HepG2 (cell line): ENCODE results near the gene C15orf62. TPM values are rescaled to one million over a fixed set of nuclear protein-coding genes. Genes with fewer than 3 reads are reported as not detected.

Experiments used
- ATAC-seq: fragments of 200-7000 bp; cut with Tn5 transposase; 3 replicates; pipeline ENCODE4 v1.9.1; 2020; ENCODE audit warnings: mild to moderate bottlenecking, moderate library complexity
- BruUV-seq: library from RNA; stranded (reverse); fragments of 400-500 nt; replicated peaks from 2 replicates; lab custom pipeline; 2021; lab: Mats Ljungman, UMichigan
- CTCF ChIA-PET: fragments of 300-600 bp; formaldehyde crosslinking; extraction: SDS; loops from one replicate; lab custom pipeline; 2021; ENCODE audit warnings: low total read pairs, inconsistent platforms, low intra/inter-chr PET ratio; lab: Yijun Ruan, JAX
- POLR2A ChIA-PET: fragments of 350-600 bp; sonication (Branson Sonifier 250); formaldehyde crosslinking; loops from one replicate; lab custom pipeline; 2020; ENCODE audit warnings: antibody characterized with exemption, inconsistent platforms; lab: Yijun Ruan, JAX
- DNase-seq: peaks from one replicate; pipeline ENCODE4 v3.0.0-alpha.2; 2015; ENCODE audit warnings: low spot score
- FAIRE-seq: peaks from 3 replicates; lab custom pipeline; 2011; peaks lifted over from hg19 to GRCh38; lab: Jason Lieb, UNC
- H2AFZ ChIP-seq: one replicate; pipeline ENCODE4 v1.6.1; 2011; ENCODE audit warnings: low read length, inconsistent platforms
- H3K27ac ChIP-seq: fragments of 300-600 bp; 3 replicates; pipeline ENCODE4 v1.8.0; 2011; ENCODE audit warnings: mixed run types, mild to moderate bottlenecking, mixed read lengths, low read length, inconsistent platforms; ENCODE audit not compliant: insufficient read depth; ENCODE audit errors: extremely low read length
- H3K27me3 ChIP-seq, 2 experiments: fragments of 200-600 bp in 1 of 2; 2 replicates in 1 of 2; 3 replicates in 1 of 2; pipeline versions ENCODE4 v1.6.0 to v1.8.0; 2011; ENCODE audit warnings: low read length in 2 of 2, mild to moderate bottlenecking in 2 of 2, moderate library complexity in 2 of 2, inconsistent platforms in 1 of 2; ENCODE audit not compliant: insufficient read depth in 2 of 2, control insufficient read depth in 1 of 2
- H3K36me3 ChIP-seq, 2 experiments: fragments of 200-600 bp in 1 of 2; replicated peaks in 1 of 2; 2 replicates in 1 of 2; 3 replicates in 1 of 2; pipeline versions ENCODE4 v1.5.1 to v1.8.0; 2011; ENCODE audit warnings: low read length in 2 of 2, inconsistent platforms in 1 of 2; ENCODE audit not compliant: insufficient read depth in 2 of 2, control insufficient read depth in 1 of 2
- H3K4me1 ChIP-seq: 2 replicates; pipeline ENCODE4 v1.5.1; 2012; ENCODE audit warnings: low read length, inconsistent platforms; ENCODE audit not compliant: insufficient read depth
- H3K4me2 ChIP-seq: 2 replicates; pipeline ENCODE4 v1.6.0; 2011; ENCODE audit warnings: low read depth, low read length, inconsistent platforms
- H3K4me3 ChIP-seq, 3 experiments: fragments of 200-600 bp in 1 of 3; sonication (generic), shearing (Covaris generic) in 1 of 3; replicated peaks in 1 of 3; 2 replicates each; pipeline ENCODE4 v1.5.1; 2011 to 2016; ENCODE audit warnings: low read length in 3 of 3, inconsistent platforms in 2 of 3, low read depth in 2 of 3, mild to moderate bottlenecking in 2 of 3, control low read depth in 1 of 3, mixed read lengths in 1 of 3; ENCODE audit not compliant: insufficient read depth in 1 of 3
- H3K79me2 ChIP-seq: one replicate; pipeline ENCODE4 v1.6.1; 2011; ENCODE audit warnings: low read length, inconsistent platforms; ENCODE audit not compliant: insufficient read depth
- H3K9ac ChIP-seq: 2 replicates; pipeline ENCODE4 v1.6.0; 2011; ENCODE audit warnings: mild to moderate bottlenecking, low read depth, low read length, inconsistent platforms; ENCODE audit not compliant: insufficient read depth
- H3K9me3 ChIP-seq: 2 replicates; pipeline ENCODE4 v1.5.1; 2012; ENCODE audit warnings: mild to moderate bottlenecking, low read length
- H4K20me1 ChIP-seq: 2 replicates; pipeline ENCODE4 v1.6.0; 2011; ENCODE audit warnings: inconsistent platforms, mild to moderate bottlenecking, low read length, moderate library complexity; ENCODE audit not compliant: insufficient read depth
- BRCA1 ChIP-seq: sonication (generic); formaldehyde crosslinking; IDR thresholded peaks from 2 replicates; pipeline ENCODE4 v1.4.0; 2020; ENCODE audit warnings: missing genetic modification reagents
- CENPT ChIP-seq: sonication (generic); formaldehyde crosslinking; IDR thresholded peaks from 2 replicates; pipeline ENCODE4 v1.8.0; 2022; ENCODE audit warnings: low read depth, mild to moderate bottlenecking, moderate library complexity, missing genetic modification reagents
- ELK4 ChIP-seq: sonication (generic); formaldehyde crosslinking; IDR thresholded peaks from 2 replicates; pipeline ENCODE4 v1.9.0; 2021; ENCODE audit warnings: missing genetic modification reagents, borderline replicate concordance
- FLYWCH1 ChIP-seq: sonication (generic); formaldehyde crosslinking; IDR thresholded peaks from 2 replicates; pipeline ENCODE4 v1.8.1; 2023; ENCODE audit warnings: mild to moderate bottlenecking, missing genetic modification reagents
- HBP1 ChIP-seq: IDR thresholded peaks from 2 replicates; pipeline ENCODE4 v1.6.1; 2016; ENCODE audit warnings: low read depth, control low read depth
- HIC2 ChIP-seq: sonication (generic); formaldehyde crosslinking; IDR thresholded peaks from 2 replicates; pipeline ENCODE4 v1.9.0; 2022; ENCODE audit warnings: low read depth, missing genetic modification reagents
- MAX ChIP-seq: IDR thresholded peaks from 2 replicates; pipeline ENCODE4 v1.6.1; 2012; ENCODE audit warnings: inconsistent platforms
- MBNL3 ChIP-seq: fragments of 250-450 bp; sonication (Bioruptor Pico); conservative IDR thresholded peaks from 2 replicates; pipeline ENCODE4 v1.8.0; 2022; ENCODE audit warnings: mild to moderate bottlenecking, inconsistent platforms
- MIXL1 ChIP-seq: IDR thresholded peaks from 2 replicates; pipeline ENCODE4 v1.6.1; 2016
- NAIF1 ChIP-seq: sonication (generic); formaldehyde crosslinking; IDR thresholded peaks from 2 replicates; pipeline ENCODE4 v1.5.0; 2020; ENCODE audit warnings: mild to moderate bottlenecking, missing genetic modification reagents, borderline replicate concordance
- RBM22 ChIP-seq: fragments of 200-400 bp; formaldehyde crosslinking; optimal IDR thresholded peaks from 2 replicates; pipeline ENCODE3; 2017; ENCODE audit warnings: mild to moderate bottlenecking, low read length, moderate library complexity
- SP140L ChIP-seq: sonication (generic); formaldehyde crosslinking; IDR thresholded peaks from 2 replicates; pipeline ENCODE4 v1.4.0; 2020; ENCODE audit warnings: missing genetic modification reagents, borderline replicate concordance
- TOPORS ChIP-seq: sonication (generic); formaldehyde crosslinking; IDR thresholded peaks from 2 replicates; pipeline ENCODE4 v1.8.0; 2023; ENCODE audit warnings: mild to moderate bottlenecking, missing genetic modification reagents
- ZBTB3 ChIP-seq: sonication (generic); formaldehyde crosslinking; IDR thresholded peaks from 2 replicates; pipeline ENCODE4 v1.4.0; 2020; ENCODE audit warnings: low read depth, mild to moderate bottlenecking, moderate library complexity, missing genetic modification reagents, borderline replicate concordance
- ZMYM3 ChIP-seq: sonication (generic); formaldehyde crosslinking; IDR thresholded peaks from 2 replicates; pipeline ENCODE4 v1.5.1; 2020; ENCODE audit warnings: mild to moderate bottlenecking, missing genetic modification reagents
- ZNF10 ChIP-seq: sonication (generic); formaldehyde crosslinking; IDR thresholded peaks from 2 replicates; pipeline ENCODE4 v1.4.0; 2020; ENCODE audit warnings: mild to moderate bottlenecking, low read depth, missing genetic modification reagents, borderline replicate concordance
- ZNF225 ChIP-seq: sonication (generic); formaldehyde crosslinking; IDR thresholded peaks from 2 replicates; pipeline ENCODE4 v1.4.0; 2020; ENCODE audit warnings: mild to moderate bottlenecking, missing genetic modification reagents
- ZNF234 ChIP-seq: sonication (generic); formaldehyde crosslinking; conservative IDR thresholded peaks from 2 replicates; pipeline ENCODE4 v1.5.1; 2020; ENCODE audit warnings: mild to moderate bottlenecking, missing genetic modification reagents
- ZNF691 ChIP-seq: sonication (generic); formaldehyde crosslinking; IDR thresholded peaks from 2 replicates; pipeline ENCODE4 v1.4.0; 2020; ENCODE audit warnings: missing genetic modification reagents, low read depth, mild to moderate bottlenecking, borderline replicate concordance
- whole genome bisulfite sequencing: methylation state at CpG from one replicate; pipeline ENCODE4 v1.1.6; 2017; ENCODE audit warnings: low lambda C conversion rate; 5-methylcytosine and 5-hydroxymethylcytosine counted together
- in situ Hi-C: cut with HindIII; loops from 2 replicates; pipeline ENCODE4 v1.10.0; 2017; ENCODE audit warnings: low pct_unique_long_range_greater_than_20kb; ENCODE audit not compliant: extremely low pct_ligation_motif_present
- intact Hi-C: fragments of 100-400 bp; cut with micrococcal nuclease; formaldehyde crosslinking; loops from one replicate; pipeline ENCODE4 v1.10.0; 2022; ENCODE audit not compliant: unreplicated experiment
- polyA plus RNA-seq, 8 experiments: library from polyadenylated mRNA; depleted of rRNA in 3 of 8; stranded (reverse) in 7 of 8; unstranded in 1 of 8; fragments of >200 nt; fragmentation: Illumina TruSeq in 4 of 8; extraction: Trizol in 4 of 8; gene quantifications; 2 replicates each; pipeline versions ENCODE4 v1.2.1 to v1.2.3, GENCODE V29; 2011 to 2016; ENCODE audit warnings: low read depth in 4 of 8, missing spikeins in 1 of 8, mixed read lengths in 1 of 8; ENCODE audit not compliant: insufficient read depth in 1 of 8
- total RNA-seq, 5 experiments: library from RNA; depleted of rRNA; stranded (reverse); fragments of >200 nt; fragmentation: Illumina TruSeq; extraction: Trizol; gene quantifications; 2 replicates each; pipeline ENCODE4 v1.2.3, GENCODE V29; 2016; ENCODE audit warnings: low read depth in 1 of 5

Gene C15orf62
- total and polyA plus RNA-seq, 2 of the 13 experiments (the other 11 are each of a cell fraction or from before 2014, with no cell fraction given) = 0.51 to 1.1 TPM

GRCh38 chr15:40806672-40807027, 36.9 kb downstream of the C15orf62 start:
- DNase-seq (no peak), ATAC-seq (no peak), FAIRE-seq (no peak)
- H3K4me3 ChIP-seq = peak overlapping the region; percentile 74 to 95 (median 79)
- no peaks in the 10 kb centered on the region for H3K9me3 ChIP-seq
- no peak overlapping the region for H2AFZ ChIP-seq
- BruUV-seq = no TSS peak
- POLR2A ChIA-PET = interaction anchor here (0.6 to 1.9 kb wide), 12 partner anchors 13 to 237 kb away, joined by 3 to 10 read pairs (median 4); partner anchors contain the start of genes DLL4, GCHFR, PPP1R14D and RHOV
- in situ Hi-C loops = no loop called here
- H3K4me2 ChIP-seq = peak overlapping the region; percentile 99
- CTCF ChIA-PET = no interaction called here
- WGBS = 0% methylated on average over 2 of the region's 2 CpGs
- H3K4me1 ChIP-seq = peaks cover 39% of the 10 kb centered on the region
- H3K79me2 ChIP-seq = peaks cover 21% of the 10 kb centered on the region
- H3K9ac ChIP-seq = peak overlapping the region; percentile 82
- H3K36me3 ChIP-seq = peaks cover 1 to 19% of the 10 kb centered on the region in 2 experiments; a peak in 3 of 5 replicates
- H3K27me3 ChIP-seq = no peaks in the 10 kb centered on the region; a peak in 1 of 5 replicates
- peak overlapping the region; percentile 76 for H3K27ac ChIP-seq
- no peaks in the 10 kb centered on the region for H4K20me1 ChIP-seq
- intact Hi-C loops = no loop called here
- no peak for TF ChIP-seq FLYWCH1 (CRISPR knock-in tag)
- TF ChIP-seq MAX = peak; percentile 7; the same call in 1 of the 2 replicates
- TF ChIP-seq HIC2 = no peak
- TF ChIP-seq RBM22 = no peak
- no peak for TF ChIP-seq ZNF691 (CRISPR knock-in tag)
- no peak for TF ChIP-seq TOPORS (CRISPR knock-in tag)
- TF ChIP-seq SP140L = 0 out of 2 replicates have a peak, but pooled peaks have one; percentile 23
- TF ChIP-seq HBP1 (CRISPR knock-in tag) = no peak
- 0 out of 2 replicates have a peak, but pooled peaks have one; percentile 9 for TF ChIP-seq MIXL1 (CRISPR knock-in tag)
- TF ChIP-seq ZNF225 (CRISPR knock-in tag) = no peak
- TF ChIP-seq BRCA1 (CRISPR knock-in tag) = no peak
- 0 out of 2 replicates have a peak, but pooled peaks have one; percentile 15 for TF ChIP-seq NAIF1 (CRISPR knock-in tag)
- no peak for TF ChIP-seq MBNL3 (CRISPR knock-in tag)
- TF ChIP-seq ZMYM3 (CRISPR knock-in tag) = no peak
- no peak for TF ChIP-seq ZNF10 (CRISPR knock-in tag)
- no peak for TF ChIP-seq CENPT (CRISPR knock-in tag)
- no peak for TF ChIP-seq ZBTB3 (CRISPR knock-in tag)
- TF ChIP-seq ZNF234 = no peak
- no peak for TF ChIP-seq ELK4 (CRISPR knock-in tag)
